ENCODE results near the gene FOXK1. TPM values are rescaled to one million over a fixed set of nuclear protein-coding genes. Genes with fewer than 3 reads are reported as not detected.

FOXK1 gene
- total and polyA plus RNA-seq, 9 of the 15 experiments (the other 6 are each of a cell fraction or from before 2014, with no cell fraction given), result 0.32 to 45.5 (median 8.1) TPM

DNA sequence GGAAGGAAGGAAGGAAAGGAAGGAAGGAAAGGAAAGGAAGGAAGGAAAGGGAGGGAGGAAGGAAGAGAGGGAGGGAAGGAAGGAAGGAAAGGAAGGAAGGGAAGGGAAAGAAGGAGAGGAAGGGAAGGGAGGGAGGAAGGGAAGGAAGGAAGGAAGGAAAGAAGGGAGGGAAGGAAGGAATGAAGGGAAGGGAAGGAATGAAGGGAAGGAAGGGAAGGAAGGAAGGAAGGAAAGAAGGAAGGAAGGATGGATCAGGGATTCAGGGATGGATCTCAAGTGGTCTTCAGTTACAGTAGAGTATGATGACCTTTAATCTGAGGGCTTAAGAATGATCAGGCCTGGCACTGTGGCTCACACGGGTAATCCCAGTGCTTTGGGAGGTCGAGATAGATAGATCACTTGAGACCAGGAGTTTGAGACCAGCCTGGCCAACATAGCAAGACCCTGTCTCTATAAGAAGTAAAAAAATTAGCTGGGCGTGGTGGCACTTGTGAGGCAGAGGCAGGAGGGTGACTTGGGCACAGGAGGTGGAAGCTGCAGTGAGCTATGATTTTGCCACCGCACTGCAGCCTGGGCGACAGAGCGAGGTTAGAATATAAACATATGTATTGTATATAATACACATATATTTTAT, 760 bp upstream of the FOXK1 start:
- ATAC-seq, result no peak
- WGBS (ENCODE audit: insufficient coverage, low coverage, missing lambda C conversion rate), result 85% methylated on average over 6 of the region's 6 CpGs
- CTCF ChIA-PET (ENCODE audit: low intra/inter-chr PET ratio), result interaction anchor here (1.4 kb wide), 1 partner anchor 40 kb away, joined by 4 read pairs; no protein-coding TSS in a partner anchor
- H3K27ac ChIP-seq (ENCODE audit: extremely low read depth, low read depth, low read length), result peak overlapping the region; percentile 68; the same call in 1 of the 3 replicates
- peak overlapping the region; percentile 43; the same call in 1 of the 2 replicates for H3K4me2 ChIP-seq (ENCODE audit: insufficient read depth, low read length)
- peaks cover 40% of the 10 kb centered on the region for H3K79me2 ChIP-seq (ENCODE audit: control insufficient read depth, insufficient read depth, low read length)
- no peaks in the 10 kb centered on the region for H3K9me3 ChIP-seq (replicated peaks; ENCODE audit: control insufficient read depth, insufficient read depth, low read depth, low read length)
- in situ Hi-C loops (cut with MboI) (no loop called here), intact Hi-C loops (cut with micrococcal nuclease) (loop anchor here (5.0 kb wide), 1 partner anchor 56 kb away; no protein-coding TSS in a partner anchor)
- POLR2A ChIA-PET, result interaction anchor here (3.4 kb wide), 1 partner anchor 40 kb away, joined by 21 read pairs; no protein-coding TSS in a partner anchor
- peaks cover 0 to 10% of the 10 kb centered on the region in 2 experiments; a peak in 1 of 5 replicates for H3K27me3 ChIP-seq (ENCODE audit: control insufficient read depth in 2 of 2, insufficient read depth in 2 of 2, low read length in 2 of 2)
- no peak for DNase-seq (ENCODE audit: extremely low read depth in 1 of 4, low spot score in 3 of 4)
- H3K9me1 ChIP-seq (ENCODE audit: control insufficient read depth, insufficient read depth, low read length), result no peaks in the 10 kb centered on the region
- BruUV-seq (replicated peaks), result no TSS peak
- FAIRE-seq, result no peak
- H2AFZ ChIP-seq (ENCODE audit: low read depth, low read length), result peak overlapping the region; percentile 90
- H4K20me1 ChIP-seq (replicated peaks; ENCODE audit: control insufficient read depth, insufficient read depth, low read length), result peaks cover 24% of the 10 kb centered on the region
- H3K4me3 ChIP-seq, result no peak overlapping the region; the same call in 1 of the 2 replicates
- peaks cover 14 to 35% of the 10 kb centered on the region in 2 experiments; a peak in 4 of 5 replicates for H3K4me1 ChIP-seq (replicated peaks in 1 of 2; ENCODE audit: control insufficient read depth in 2 of 2, insufficient read depth in 2 of 2, low read length in 2 of 2)
- peak overlapping the region in 1 of 2 experiments; percentile 31; a peak in 1 of 4 replicates for H3K9ac ChIP-seq (ENCODE audit: insufficient read depth in 1 of 2, low read depth in 2 of 2, low read length in 2 of 2)
- H3K36me3 ChIP-seq (ENCODE audit: control insufficient read depth, insufficient read depth, low read length), result peaks cover 14% of the 10 kb centered on the region; the same call in 2 of the 3 replicates
- TF ChIP-seq BCOR (IDR thresholded peaks at IDR 0.05) (peak; percentile 39), GATAD2A (IDR thresholded peaks at IDR 0.05) (peak; percentile 52; the same call in 1 of the 2 replicates), CBX8 (IDR thresholded peaks at IDR 0.05; ENCODE audit: borderline replicate concordance, extremely low read depth, low read depth, low read length, poor library complexity, severe bottlenecking) (no peak), EHMT2 (IDR thresholded peaks at IDR 0.05) (peak; percentile 57; the same call in 1 of the 2 replicates), MTA1 (IDR thresholded peaks at IDR 0.05; ENCODE audit: borderline replicate concordance) (peak; percentile 83; the same call in 1 of the 2 replicates), HINFP (tag; conservative IDR thresholded peaks at IDR 0.05; ENCODE audit: low read depth) (peak; percentile 55; the same call in 1 of the 2 replicates), HLTF (IDR thresholded peaks at IDR 0.05) (0 out of 2 replicates have a peak, but pooled peaks have one; percentile 65), ZNF121 (CRISPR knock-in tag; conservative IDR thresholded peaks at IDR 0.05) (peak; percentile 91), MLLT1 (IDR thresholded peaks at IDR 0.05) (peak; percentile 23 to 64; a peak in 1 of 4 replicates), POLR2B (IDR thresholded peaks at IDR 0.05; ENCODE audit: low read depth, partially characterized antibody) (peak; percentile 28)
- TF ChIP-seq, protein P1, sequence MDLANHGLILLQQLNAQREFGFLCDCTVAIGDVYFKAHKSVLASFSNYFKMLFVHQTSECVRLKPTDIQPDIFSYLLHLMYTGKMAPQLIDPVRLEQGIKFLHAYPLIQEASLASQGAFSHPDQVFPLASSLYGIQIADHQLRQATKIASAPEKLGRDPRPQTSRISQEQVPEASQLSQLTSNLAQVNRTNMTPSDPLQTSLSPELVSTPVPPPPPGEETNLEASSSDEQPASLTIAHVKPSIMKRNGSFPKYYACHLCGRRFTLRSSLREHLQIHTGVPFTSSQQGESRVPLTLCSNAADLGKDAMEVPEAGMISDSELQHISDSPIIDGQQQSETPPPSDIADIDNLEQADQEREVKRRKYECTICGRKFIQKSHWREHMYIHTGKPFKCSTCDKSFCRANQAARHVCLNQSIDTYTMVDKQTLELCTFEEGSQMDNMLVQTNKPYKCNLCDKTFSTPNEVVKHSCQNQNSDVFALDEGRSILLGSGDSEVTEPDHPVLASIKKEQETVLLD (IDR thresholded peaks at IDR 0.05), result peak; percentile 65; the same call in 1 of the 2 replicates
- TF ChIP-seq, protein P2, sequence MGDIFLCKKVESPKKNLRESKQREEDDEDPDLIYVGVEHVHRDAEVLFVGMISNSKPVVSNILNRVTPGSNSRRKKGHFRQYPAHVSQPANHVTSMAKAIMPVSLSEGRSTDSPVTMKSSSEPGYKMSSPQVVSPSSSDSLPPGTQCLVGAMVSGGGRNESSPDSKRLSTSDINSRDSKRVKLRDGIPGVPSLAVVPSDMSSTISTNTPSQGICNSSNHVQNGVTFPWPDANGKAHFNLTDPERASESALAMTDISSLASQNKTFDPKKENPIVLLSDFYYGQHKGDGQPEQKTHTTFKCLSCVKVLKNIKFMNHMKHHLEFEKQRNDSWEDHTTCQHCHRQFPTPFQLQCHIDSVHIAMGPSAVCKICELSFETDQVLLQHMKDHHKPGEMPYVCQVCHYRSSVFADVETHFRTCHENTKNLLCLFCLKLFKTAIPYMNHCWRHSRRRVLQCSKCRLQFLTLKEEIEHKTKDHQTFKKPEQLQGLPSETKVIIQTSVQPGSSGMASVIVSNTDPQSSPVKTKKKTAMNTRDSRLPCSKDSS (IDR thresholded peaks at IDR 0.05; ENCODE audit: low read depth, partially characterized antibody), result peak; percentile 29

All from K562 (cell line).